GM12874 (cell line): ENCODE results near the gene FTH1.

Experiments
- CTCF ChIP-seq: IDR thresholded peaks from 2 replicates; pipeline ENCODE4 v1.5.1; 2011; ENCODE audit warnings: low read depth, mild to moderate bottlenecking, control low read depth, low read length, moderate library complexity; ENCODE audit not compliant: insufficient read depth

Gene FTH1

GRCh38 chr11:61958590-61958989 lies 8.8 kb downstream of the FTH1 start:
- no peak for TF ChIP-seq CTCF

- no peak for TF ChIP-seq CTCF
Measured at GRCh38 chr11:61957021-61957770, 10.2 kb downstream of the FTH1 start.

GRCh38 chr11:61956191-61957020 lies 11.0 kb downstream of the FTH1 start:
- no peak for TF ChIP-seq CTCF

GRCh38 chr11:61955422-61956135 lies 11.9 kb downstream of the FTH1 start:
- no peak for TF ChIP-seq CTCF

GRCh38 chr11:61954851-61955421 lies 12.5 kb downstream of the FTH1 start:
- no peak for TF ChIP-seq CTCF

GRCh38 chr11:61954106-61954850 lies 13.2 kb downstream of the FTH1 start:
- no peak for TF ChIP-seq CTCF
